Type B pancreatic cell (in vitro differentiated cells): ENCODE results near the gene EGFL7. TPM values are rescaled to one million over a fixed set of nuclear protein-coding genes. Genes with fewer than 3 reads are reported as not detected.

Experiments used
- DNase-seq: peaks from one replicate; pipeline ENCODE4 v3.0.0; 2021; ENCODE audit warnings: mixed read lengths; ENCODE audit not compliant: unreplicated experiment; ENCODE audit errors: extremely low spot score
- H3K27ac Mint-ChIP-seq: 2 replicates; pipeline ENCODE4 v1.8.0; 2021; ENCODE audit warnings: mild to moderate bottlenecking, mixed read lengths
- H3K27me3 Mint-ChIP-seq: 2 replicates; pipeline ENCODE4 v1.8.0; 2021; ENCODE audit warnings: mixed read lengths
- H3K36me3 Mint-ChIP-seq: 2 replicates; pipeline ENCODE4 v1.8.0; 2021; ENCODE audit warnings: mixed read lengths
- H3K4me1 Mint-ChIP-seq: one replicate; pipeline ENCODE4 v1.8.0; 2021; ENCODE audit warnings: mixed read lengths; ENCODE audit not compliant: unreplicated experiment
- H3K4me3 Mint-ChIP-seq: 2 replicates; pipeline ENCODE4 v1.8.0; 2021; ENCODE audit warnings: mild to moderate bottlenecking, mixed read lengths
- H3K9me3 Mint-ChIP-seq: 2 replicates; pipeline ENCODE4 v1.8.0; 2021; ENCODE audit warnings: mixed read lengths
- microRNA-seq: library from miRNA; unstranded; fragments of <30 nt; microRNA quantifications from one replicate; pipeline ENCODE4, GENCODE V29; 2020
- total RNA-seq: library from RNA; stranded (reverse); gene quantifications from 2 replicates; pipeline ENCODE4 v1.2.1, GENCODE V29; 2021; ENCODE audit warnings: low replicate concordance
- TF ChIP-seq, protein P1 (sequence below): fragments of 200-600 bp; sonication (generic); conservative IDR thresholded peaks from 2 replicates; pipeline ENCODE4 v1.5.0; 2021; ENCODE audit warnings: antibody characterized with exemption, mild to moderate bottlenecking

Gene EGFL7
- total RNA-seq, 1 donor from 2014 or later, result 20.7 TPM

DNA sequence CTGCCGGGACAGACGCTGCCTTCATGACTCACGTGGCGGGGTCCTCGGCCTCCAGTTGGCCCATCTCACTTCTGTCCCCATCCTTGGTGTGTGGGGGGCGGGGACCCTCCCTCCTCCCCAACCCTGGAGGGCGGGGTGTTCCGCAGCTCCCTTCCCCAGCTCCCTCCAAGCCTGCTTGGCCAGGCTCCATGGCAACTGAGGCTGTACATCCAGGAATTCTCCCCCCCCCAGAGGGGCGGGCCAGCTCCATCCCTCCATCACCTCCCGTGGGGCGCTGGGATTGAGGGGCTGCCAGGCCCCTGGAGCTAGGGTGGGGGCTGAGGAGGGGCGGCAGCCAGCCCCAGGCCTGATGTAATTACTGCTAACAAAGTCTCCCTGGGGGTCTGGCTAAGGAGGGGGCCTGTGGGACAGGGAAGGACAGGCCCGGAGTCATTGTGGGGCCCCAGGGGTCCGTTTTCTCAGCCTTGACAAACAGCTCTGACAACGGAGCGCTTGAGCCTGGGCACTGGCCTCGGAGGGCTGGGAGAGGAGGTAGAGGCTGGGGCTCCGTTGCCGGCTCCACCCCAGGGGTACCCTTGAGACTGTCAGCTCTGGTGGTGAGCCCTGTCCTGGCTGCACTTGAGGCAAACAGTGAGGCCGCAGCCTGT is 57.7 kb downstream of the EGFL7 start:
- no peaks in the 10 kb centered on the region for H3K9me3 Mint-ChIP-seq
- H3K27me3 Mint-ChIP-seq, result no peaks in the 10 kb centered on the region
- TF ChIP-seq, protein P1, sequence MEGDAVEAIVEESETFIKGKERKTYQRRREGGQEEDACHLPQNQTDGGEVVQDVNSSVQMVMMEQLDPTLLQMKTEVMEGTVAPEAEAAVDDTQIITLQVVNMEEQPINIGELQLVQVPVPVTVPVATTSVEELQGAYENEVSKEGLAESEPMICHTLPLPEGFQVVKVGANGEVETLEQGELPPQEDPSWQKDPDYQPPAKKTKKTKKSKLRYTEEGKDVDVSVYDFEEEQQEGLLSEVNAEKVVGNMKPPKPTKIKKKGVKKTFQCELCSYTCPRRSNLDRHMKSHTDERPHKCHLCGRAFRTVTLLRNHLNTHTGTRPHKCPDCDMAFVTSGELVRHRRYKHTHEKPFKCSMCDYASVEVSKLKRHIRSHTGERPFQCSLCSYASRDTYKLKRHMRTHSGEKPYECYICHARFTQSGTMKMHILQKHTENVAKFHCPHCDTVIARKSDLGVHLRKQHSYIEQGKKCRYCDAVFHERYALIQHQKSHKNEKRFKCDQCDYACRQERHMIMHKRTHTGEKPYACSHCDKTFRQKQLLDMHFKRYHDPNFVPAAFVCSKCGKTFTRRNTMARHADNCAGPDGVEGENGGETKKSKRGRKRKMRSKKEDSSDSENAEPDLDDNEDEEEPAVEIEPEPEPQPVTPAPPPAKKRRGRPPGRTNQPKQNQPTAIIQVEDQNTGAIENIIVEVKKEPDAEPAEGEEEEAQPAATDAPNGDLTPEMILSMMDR, result peak; percentile 13
- DNase-seq, result no peak
- no peak overlapping the region for H3K27ac Mint-ChIP-seq
- peaks cover 18% of the 10 kb centered on the region for H3K36me3 Mint-ChIP-seq
- H3K4me1 Mint-ChIP-seq, result peaks cover 9% of the 10 kb centered on the region
- H3K4me3 Mint-ChIP-seq, result no peak overlapping the region

DNA sequence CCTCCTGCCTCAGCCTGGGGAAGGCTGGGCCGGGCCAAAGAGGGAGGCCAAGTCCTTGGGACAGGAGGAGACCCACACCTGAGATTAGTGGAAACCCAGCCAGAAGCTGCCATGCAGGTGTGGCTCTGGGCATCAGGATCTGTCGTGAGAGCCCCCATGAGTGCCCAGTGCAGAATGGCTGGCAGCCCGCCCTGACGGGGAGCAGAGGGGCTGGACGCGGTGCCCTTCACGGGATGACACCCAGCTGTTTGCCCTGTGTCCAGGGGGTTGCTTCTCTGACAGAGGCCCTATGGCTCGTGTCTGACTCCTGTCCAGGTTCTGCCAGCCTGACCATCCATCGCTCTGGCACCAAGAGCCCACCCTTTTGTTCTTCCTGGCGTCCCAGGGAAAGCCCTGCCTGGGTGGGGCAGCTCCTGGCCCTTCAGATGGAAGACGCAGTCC is 58.2 kb downstream of the EGFL7 start:
- H3K4me1 Mint-ChIP-seq, result peaks cover 11% of the 10 kb centered on the region
- H3K27ac Mint-ChIP-seq, result peak overlapping the region; percentile 73
- TF ChIP-seq, protein P1, result no peak
- no peaks in the 10 kb centered on the region for H3K9me3 Mint-ChIP-seq
- H3K4me3 Mint-ChIP-seq, result peak overlapping the region; percentile 39
- peaks cover 21% of the 10 kb centered on the region for H3K36me3 Mint-ChIP-seq
- no peak for DNase-seq
- no peaks in the 10 kb centered on the region for H3K27me3 Mint-ChIP-seq

DNA sequence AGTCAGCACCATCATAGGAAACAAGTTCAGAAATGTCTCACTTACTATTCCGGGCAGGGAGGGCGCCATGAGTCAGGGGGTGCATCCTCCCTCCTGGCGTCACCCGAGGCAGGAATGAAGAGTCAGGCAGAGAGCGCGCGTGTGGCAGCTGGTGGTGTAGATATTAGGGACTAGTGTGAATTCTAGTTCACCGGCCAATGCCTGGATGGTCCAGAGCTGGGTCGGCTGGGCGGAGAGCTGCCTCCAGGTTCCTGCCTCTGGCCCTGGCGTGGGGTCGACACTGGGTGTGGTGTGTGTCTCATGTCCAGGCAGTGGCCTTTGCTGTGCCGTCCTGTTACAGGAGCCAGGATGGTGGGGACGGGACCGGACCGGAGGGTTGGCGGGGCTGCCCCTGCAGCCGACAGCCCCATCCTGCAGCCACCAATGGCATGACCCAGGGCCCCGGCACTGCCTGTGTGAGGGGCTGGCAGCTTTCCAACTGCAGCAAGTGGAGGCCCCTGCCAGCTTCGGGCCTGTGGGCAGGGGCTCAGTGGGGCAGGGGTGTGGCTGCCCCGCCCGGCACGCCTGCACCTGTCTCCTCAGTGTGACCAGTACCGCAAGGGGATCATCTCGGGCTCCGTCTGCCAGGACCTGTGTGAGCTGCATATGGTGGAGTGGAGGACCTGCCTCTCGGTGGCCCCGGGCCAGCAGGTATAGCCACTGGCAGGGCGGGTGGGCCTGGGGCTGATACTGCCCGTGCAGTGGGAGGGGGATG is 58.8 kb downstream of the EGFL7 start:
- DNase-seq, result no peak
- TF ChIP-seq, protein P1, result no peak

More for the DNA sequence above, 58.8 kb downstream of the EGFL7 start:
- no peaks in the 10 kb centered on the region for H3K27me3 Mint-ChIP-seq
- peak overlapping the region; percentile 39 for H3K4me3 Mint-ChIP-seq
- peaks cover 15% of the 10 kb centered on the region for H3K4me1 Mint-ChIP-seq
- peak overlapping the region; percentile 73 for H3K27ac Mint-ChIP-seq
- peaks cover 22% of the 10 kb centered on the region for H3K36me3 Mint-ChIP-seq
- no peaks in the 10 kb centered on the region for H3K9me3 Mint-ChIP-seq

Small RNA genes lying within 50 kb of the gene (microRNA-seq; reads per million reads assigned to microRNA genes)
- 3,349 reads per million, percentile 89 among the genes with 10 or more reads in this experiment for gene MIR126

Other genes starting within 250 kb of the EGFL7 start
- gene INPP5E, start 223.1 kb upstream of the EGFL7 start, total RNA-seq, result 13.8 and 24.0 TPM in 2 replicates
- 74.6 and 95.0 TPM in 2 replicates for gene SEC16A, start 179.9 kb upstream of the EGFL7 start, total RNA-seq
- 36.5 and 53.1 TPM in 2 replicates for gene NOTCH1, start 116.9 kb upstream of the EGFL7 start, total RNA-seq
- gene AGPAT2, start 24.5 kb downstream of the EGFL7 start, total RNA-seq, result 47.8 and 75.3 TPM in 2 replicates
- 40.8 and 48.7 TPM in 2 replicates for gene DIPK1B, start 49.7 kb downstream of the EGFL7 start, total RNA-seq
- gene LCN10, start 80.0 kb downstream of the EGFL7 start, total RNA-seq, result not detected in 2 replicates
- not detected in 2 replicates for gene LCN6, start 85.6 kb downstream of the EGFL7 start, total RNA-seq
- gene LCN8, start 95.3 kb downstream of the EGFL7 start, total RNA-seq, result not detected in 2 replicates
- gene LCN15, start 101.6 kb downstream of the EGFL7 start, total RNA-seq, result 0.77 and 0.93 TPM in 2 replicates
- 62.3 and 98.6 TPM in 2 replicates for gene TMEM141, start 128.4 kb downstream of the EGFL7 start, total RNA-seq
- 2.9 and 6.1 TPM in 2 replicates for gene CCDC183, start 133.4 kb downstream of the EGFL7 start, total RNA-seq
- 94.2 and 112 TPM in 2 replicates for gene RABL6, start 145.0 kb downstream of the EGFL7 start, total RNA-seq
- 3.2 and 3.6 TPM in 2 replicates for gene AJM1, start 179.6 kb downstream of the EGFL7 start, total RNA-seq
- 176 and 199 TPM in 2 replicates for gene PHPT1, start 186.5 kb downstream of the EGFL7 start, total RNA-seq
- 18.4 and 29.1 TPM in 2 replicates for gene MAMDC4, start 189.4 kb downstream of the EGFL7 start, total RNA-seq
- 324 and 342 TPM in 2 replicates for gene EDF1, start 203.4 kb downstream of the EGFL7 start, total RNA-seq
- 19.4 and 22.3 TPM in 2 replicates for gene TRAF2, start 223.6 kb downstream of the EGFL7 start, total RNA-seq